K562 (cell line): ENCODE results near the gene SEZ6L. TPM values are rescaled to one million over a fixed set of nuclear protein-coding genes. Genes with fewer than 3 reads are reported as not detected.
A peak's percentile ranks its signal among the peaks of the same experiment; 100 is the strongest.

Experiments
- HES1 ChIP-seq: fragments of 450-650 bp; IDR thresholded peaks from 2 replicates; pipeline ENCODE4 v1.6.1; 2016; ENCODE audit warnings: low read depth, mild to moderate bottlenecking, moderate library complexity
- JUNB ChIP-seq: fragments of 450-650 bp; formaldehyde crosslinking; conservative IDR thresholded peaks from 2 replicates; pipeline ENCODE4 v1.4.0; 2020; ENCODE audit warnings: mild to moderate bottlenecking
- L3MBTL2 ChIP-seq: fragments of 450-650 bp; IDR thresholded peaks from 2 replicates; pipeline ENCODE4 v1.6.1; 2016; ENCODE audit warnings: mild to moderate bottlenecking, moderate library complexity
- MGA ChIP-seq: fragments of 450-650 bp; IDR thresholded peaks from 2 replicates; pipeline ENCODE4 v1.6.1; 2016; ENCODE audit warnings: mild to moderate bottlenecking, moderate library complexity
- NKRF ChIP-seq: fragments of 450-650 bp; IDR thresholded peaks from 2 replicates; pipeline ENCODE4 v1.6.1; 2016; ENCODE audit warnings: borderline replicate concordance
- NR1H2 ChIP-seq: sonication (generic); formaldehyde crosslinking; IDR thresholded peaks from 2 replicates; pipeline ENCODE4 v1.4.0; 2020; ENCODE audit warnings: mild to moderate bottlenecking, missing genetic modification reagents
- POLR2G ChIP-seq: fragments of 200-400 bp; formaldehyde crosslinking; IDR thresholded peaks from 2 replicates; pipeline ENCODE4 v1.6.1; 2017; ENCODE audit warnings: low read depth, mild to moderate bottlenecking, antibody characterized with exemption, low read length, moderate library complexity
- THAP7 ChIP-seq: fragments of 250-450 bp; sonication (Bioruptor Pico); IDR thresholded peaks from 2 replicates; pipeline ENCODE4 v1.5.0; 2021
- THRAP3 ChIP-seq: fragments of 450-650 bp; IDR thresholded peaks from 2 replicates; pipeline ENCODE4 v1.6.1; 2016; ENCODE audit warnings: mild to moderate bottlenecking, inconsistent platforms, borderline replicate concordance
- ZNF316 ChIP-seq: fragments of 450-650 bp; IDR thresholded peaks from 2 replicates; pipeline ENCODE4 v1.6.1; 2016
- ZNF586 ChIP-seq: fragments of 450-650 bp; formaldehyde crosslinking; conservative IDR thresholded peaks from 2 replicates; pipeline ENCODE4 v1.4.0; 2020; ENCODE audit warnings: mild to moderate bottlenecking, moderate library complexity
- polyA plus RNA-seq, 8 experiments: library from polyadenylated mRNA; depleted of rRNA in 4 of 8; stranded (reverse) in 5 of 8; unstranded in 3 of 8; fragments of >200 nt; fragmentation: Nextera tagmentation in 2 of 8; fragmentation: Illumina TruSeq in 1 of 8; extraction: Ambion mirVana in 2 of 8; extraction: Trizol in 1 of 8; gene quantifications; 2 replicates each; pipeline versions ENCODE4 v1.2.1 to v1.2.3, GENCODE V29; 2011 to 2014; ENCODE audit warnings: inconsistent platforms in 1 of 8, missing spikeins in 1 of 8
- total RNA-seq, 7 experiments: library from RNA; depleted of rRNA in 6 of 7; stranded (reverse); fragments of >200 nt in 6 of 7; fragmentation: Illumina TruSeq in 2 of 7; extraction: Trizol in 2 of 7; gene quantifications; 2 replicates each; pipeline versions ENCODE4 v1.2.1 to v1.2.3, GENCODE V29; 2011 to 2021; ENCODE audit warnings: low replicate concordance in 1 of 7

SEZ6L gene
- total and polyA plus RNA-seq, 9 of the 15 experiments (the other 6 are each of a cell fraction or from before 2014, with no cell fraction given) = not detected

- TF ChIP-seq MGA = no peak; the same call in 1 of the 2 replicates
- TF ChIP-seq JUNB (CRISPR knock-in tag) = no peak
- TF ChIP-seq ZNF586 (CRISPR knock-in tag) = no peak
- no peak for TF ChIP-seq THAP7
- TF ChIP-seq NR1H2 (CRISPR knock-in tag) = no peak
- TF ChIP-seq HES1 = peak; percentile 73; the same call in 1 of the 2 replicates
- no peak for TF ChIP-seq POLR2G
- peak; percentile 50 for TF ChIP-seq L3MBTL2
- no peak for TF ChIP-seq NKRF
- no peak for TF ChIP-seq ZNF316
- TF ChIP-seq THRAP3 = no peak
Observed at GRCh38 chr22:26404851-26405421, 235.7 kb downstream of the SEZ6L start (continued).
